SW 1271 (cell line): Measurements from ENCODE around the gene GPRC5A.

Experiments
- DNase-seq, 2 experiments: peaks; one replicate each; lab custom pipeline; 2025; lab: John Stamatoyannopoulos, UW

The GPRC5A gene

DNA sequence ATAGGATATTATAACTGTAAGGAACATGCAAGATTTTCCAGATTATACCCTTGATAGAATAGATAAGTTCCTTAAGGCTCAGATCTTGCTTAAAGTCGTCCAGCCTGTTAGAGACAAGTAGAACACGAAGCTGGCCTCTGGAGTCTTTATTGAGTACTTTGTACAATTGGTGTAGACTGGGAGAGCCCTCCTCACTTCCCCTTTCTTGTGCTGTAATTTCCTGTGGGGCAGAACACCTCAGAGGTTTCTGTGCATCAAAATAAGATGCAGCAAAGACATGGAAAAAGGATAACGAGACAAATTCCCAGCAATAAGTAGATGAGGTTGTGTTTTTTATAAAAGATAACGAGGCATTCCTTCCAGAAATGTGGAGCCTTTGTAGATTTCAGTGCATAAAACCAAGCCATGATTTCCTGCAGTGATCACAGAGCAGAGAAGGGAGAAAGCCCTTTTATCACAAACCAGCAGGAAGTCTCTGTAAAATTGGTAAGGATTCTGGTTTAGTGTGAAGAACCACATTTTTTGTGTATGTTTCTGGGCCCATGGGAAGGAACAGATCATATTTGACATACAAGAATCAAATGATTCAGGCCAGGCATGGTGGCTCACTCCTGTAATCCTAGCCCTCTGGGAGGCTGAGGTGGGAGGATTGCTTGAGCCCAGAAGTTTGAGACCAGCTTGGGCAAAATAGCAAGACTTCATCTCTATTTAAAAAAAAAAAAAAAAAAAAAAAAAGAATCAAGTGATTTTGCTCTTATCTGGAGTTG lies 18.0 kb downstream of the GPRC5A start:
- DNase-seq, result no peak

DNA sequence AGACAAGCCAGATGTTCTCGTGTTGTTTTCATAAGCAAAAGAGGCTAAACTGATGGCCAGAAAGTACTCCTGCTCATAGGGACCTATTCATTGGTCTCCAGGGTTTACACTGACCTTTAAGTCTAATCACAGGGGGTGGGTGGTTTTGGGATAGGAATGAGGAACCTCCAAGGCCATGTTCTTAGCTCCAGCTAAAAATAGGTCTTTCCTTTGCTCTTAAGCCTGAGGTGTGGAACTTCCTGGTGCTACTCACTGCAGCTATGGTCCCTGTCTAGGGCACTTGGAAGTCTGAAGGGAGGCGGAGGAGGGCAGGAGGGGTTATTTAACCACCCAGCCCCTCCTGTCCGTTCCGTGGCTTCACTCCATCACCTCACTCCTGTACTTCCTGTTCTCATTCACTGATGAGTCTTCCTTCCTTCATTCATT lies 18.6 kb downstream of the GPRC5A start:
- no peak for DNase-seq

DNA sequence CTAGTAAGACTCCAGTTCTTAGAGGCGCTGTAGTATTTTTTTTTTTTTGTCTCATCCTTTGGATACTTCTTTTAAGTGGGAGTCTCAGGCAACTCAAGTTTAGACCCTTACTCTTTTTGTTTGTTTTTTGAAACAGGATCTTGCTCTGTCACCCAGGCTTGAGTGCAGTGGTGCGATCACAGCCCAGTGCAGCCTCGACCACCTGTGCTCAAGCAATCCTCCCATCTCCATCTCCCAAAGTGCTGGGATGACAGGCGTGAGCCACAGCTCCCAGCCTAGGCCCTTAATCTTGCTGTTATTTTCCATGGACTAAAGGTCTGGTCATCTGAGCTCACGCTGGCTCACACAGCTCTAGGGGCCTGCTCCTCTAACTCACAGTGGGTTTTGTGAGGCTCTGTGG lies 21.3 kb downstream of the GPRC5A start:
- DNase-seq, result no peak

DNA sequence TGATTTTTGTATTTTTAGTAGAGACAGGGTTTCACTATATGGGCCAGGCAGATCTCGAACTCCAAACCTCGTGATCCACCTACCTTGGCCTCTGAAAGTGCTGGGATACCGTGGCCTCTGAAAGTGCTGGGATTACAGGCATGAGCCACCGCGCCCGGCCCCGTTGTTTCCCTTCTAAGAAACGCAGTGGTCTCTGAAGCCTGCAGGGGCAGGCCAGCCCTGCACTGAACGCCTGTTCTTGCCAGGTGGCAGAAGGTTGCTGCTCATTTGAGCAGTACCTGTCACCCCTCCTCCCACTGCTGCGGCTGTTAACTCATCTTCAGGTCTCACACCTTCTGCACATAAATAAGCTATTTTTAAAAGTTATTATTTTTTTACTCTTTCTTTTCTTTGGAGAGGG lies 24.3 kb downstream of the GPRC5A start:
- no peak for DNase-seq

DNA sequence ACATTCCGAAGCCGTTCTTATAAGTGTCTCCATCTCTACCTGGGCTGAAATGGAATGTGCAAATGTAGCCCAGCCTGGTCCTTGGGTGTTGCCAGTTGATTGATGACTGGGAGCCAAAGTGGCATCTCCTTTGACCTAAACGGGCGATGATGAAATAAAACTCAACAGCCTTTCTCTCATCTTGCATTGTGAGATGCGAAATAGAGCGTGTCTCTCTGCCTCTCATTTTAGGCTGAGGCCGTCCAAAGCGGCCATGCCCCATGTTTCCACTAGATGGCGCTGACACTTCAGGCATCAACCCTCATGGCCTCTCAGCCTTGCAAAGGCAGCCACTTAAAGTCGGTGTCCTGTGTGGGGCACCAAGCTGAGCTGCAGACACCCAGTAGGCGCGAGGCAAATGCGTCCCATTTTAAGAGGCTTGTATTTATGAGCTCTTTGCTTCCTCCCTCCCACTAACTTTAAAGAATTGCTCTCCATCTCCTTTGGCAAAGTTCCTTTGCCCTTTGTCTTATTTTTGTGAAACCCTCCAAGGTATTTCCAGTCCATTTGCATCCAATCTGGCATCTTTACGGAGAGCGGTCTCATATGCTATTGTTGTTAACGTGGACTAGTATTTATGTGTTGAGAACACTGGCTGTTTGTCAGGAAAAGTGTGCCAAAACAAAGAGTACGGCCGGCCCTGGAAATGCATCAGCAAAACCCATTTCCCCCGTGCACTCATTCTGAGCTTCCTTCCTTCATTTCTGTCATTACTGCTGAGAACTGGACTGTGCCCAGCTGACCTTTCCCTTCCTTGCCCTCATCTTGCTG lies 25.0 kb downstream of the GPRC5A start:
- peak in 1 of 2 experiments; percentile 80 for DNase-seq

DNA sequence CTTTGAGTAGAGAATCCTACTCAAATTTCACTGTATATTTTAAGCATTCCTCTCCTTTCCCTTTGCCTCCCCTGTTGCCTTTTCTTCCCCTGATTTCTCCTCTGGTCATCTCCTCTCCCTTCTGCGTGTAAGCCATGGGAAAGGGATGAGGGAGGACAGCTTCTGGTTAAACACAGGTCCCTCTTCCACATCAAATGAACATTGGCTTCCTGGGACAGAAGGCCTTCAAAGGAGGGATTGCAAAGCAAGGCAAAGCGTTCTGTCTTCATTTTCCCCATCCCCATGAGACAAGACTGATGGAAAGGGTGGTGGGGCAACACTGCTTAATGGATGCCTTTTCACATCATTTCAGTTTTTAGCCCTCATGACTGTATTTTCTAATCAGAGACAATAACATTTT lies 26.2 kb downstream of the GPRC5A start:
- DNase-seq, result no peak

DNA sequence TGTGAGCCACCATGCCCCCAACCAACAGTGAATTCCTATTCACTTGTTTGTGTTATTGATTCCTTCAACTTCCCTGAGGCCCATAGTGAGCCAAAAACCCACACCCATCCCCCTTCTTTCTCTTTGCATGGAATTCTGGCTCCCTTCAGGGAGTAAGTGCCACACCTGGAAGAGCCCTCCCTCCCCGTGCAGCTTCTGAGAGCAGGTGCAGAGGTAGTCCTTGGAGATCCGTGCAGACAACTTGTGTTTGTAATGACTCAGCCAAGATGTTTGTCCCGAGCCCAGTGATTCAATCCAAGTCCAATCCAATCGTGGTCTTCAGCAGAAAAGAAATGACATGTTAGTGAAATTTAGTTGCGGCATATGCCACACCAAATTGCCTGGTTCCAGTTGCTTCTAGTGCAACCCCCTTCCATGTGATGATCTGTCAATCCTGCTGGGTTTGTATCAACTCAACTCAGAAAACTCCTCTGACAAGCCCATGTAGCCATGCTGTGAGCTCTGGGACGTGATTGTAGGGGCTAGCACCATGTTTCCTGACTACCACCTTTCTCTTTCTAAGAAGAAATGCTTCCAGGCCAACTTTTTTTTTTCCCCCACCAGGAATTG lies 27.5 kb downstream of the GPRC5A start:
- no peak for DNase-seq

DNA sequence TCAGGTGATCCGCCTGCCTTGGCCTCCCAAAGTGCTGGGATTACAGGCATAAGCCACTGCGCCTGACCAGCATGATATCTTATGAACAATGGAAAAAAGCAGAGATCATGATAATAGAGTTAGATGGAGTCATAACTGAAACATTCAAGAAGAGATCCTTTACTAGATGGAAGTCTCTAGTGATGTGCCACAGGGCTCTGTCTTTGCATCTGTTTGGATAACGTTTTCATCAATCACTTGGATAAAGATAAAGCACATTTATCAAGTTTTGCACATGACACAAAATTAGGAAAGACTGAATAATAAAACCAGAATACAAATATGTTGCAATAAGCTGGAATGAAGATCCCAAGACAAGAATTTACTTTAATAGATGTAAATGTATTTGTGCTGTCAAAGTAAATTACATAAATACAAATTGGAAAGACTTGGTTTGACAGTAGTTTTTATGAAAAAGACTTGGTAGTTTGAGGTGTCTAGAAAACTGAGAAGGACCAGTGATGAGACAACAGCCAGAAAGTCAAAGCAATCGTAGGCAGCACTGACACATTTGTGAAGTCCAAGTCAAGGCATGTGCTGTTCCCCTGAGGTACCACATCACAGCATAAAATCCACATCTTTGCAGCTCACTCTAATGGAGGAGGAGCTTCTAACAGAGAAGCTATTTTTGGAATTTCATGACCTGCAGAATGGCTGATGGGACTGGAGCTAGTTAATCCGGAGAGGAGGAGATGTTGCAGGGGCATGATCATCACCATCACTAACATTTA lies 28.5 kb downstream of the GPRC5A start:
- no peak for DNase-seq

DNA sequence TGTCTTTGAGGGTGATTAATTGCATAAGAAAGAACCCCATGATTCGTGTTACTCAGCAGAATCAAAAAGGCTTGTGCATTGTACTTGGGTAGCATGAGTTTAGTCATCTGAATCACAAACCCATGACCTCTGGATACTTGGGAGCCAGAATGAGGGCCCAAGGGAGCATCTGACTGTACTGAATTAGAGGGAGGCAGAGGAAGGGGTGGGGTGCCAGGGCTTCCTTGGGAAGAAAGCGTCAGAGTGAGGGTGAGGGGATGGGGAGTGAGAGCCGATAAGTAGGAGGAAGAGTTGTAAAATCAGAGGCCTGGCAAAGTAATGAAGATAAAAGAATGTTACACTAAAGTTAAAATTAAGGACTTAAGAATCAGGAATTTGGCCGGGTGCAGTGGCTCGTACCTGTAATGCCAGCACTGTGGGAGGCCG lies 30.8 kb downstream of the GPRC5A start:
- no peak for DNase-seq

DNA sequence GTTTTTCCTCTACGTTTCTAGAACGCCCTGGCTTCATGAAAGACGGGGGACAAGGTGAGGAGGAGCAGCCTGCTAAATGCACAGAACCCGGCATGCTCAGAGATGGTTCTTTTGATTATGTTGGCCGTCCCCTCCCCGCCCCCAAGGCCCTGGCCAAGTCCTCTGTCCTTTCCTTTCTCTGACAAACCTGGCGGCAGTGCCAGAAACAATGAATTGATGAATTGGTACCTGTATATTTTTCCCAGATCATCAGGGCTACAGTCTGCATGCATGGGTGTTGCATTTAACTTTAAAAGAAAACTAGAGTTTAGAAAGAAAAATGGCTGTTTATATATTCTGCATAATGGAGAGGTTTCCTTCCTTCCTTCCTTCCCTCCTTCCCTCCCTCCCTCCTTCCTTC lies 31.6 kb downstream of the GPRC5A start:
- no peak for DNase-seq

DNA sequence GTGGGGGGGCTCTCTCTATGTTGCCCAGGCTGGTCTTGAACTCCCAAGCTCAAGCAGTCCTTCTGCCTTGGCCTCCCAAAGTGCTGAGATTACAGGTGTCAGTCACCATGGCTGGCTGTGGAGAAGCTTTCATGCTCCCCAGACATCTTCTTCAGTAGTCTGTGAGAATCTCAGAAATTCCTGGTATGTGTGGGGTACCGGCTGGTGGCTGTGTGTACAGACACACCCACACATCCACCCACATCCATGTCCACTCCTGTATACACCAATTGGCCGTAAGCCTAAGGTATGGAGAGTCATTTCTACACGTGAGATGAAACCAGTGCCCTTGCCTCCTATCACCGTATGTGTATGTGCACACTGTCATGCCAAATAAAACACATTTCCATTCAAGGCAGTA lies 32.8 kb downstream of the GPRC5A start:
- no peak for DNase-seq

DNA sequence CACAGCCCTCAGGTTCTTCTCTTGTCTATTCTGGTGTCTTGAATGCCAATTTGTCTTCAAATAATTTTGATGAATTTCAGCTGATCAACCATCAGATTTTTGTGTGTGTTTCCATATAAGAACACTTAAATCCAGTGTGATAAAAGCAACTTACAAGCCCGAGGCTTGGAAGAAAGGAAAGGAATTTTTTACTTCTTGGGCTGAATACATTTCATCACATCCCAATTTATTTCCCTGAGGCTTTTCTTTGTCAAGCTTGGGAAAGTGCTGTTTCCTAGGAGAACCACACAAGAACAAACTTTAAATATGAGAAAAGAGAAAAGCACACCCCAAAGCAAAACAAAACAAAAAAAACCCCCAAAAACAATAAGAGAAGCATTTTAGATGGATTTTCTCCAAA lies 34.0 kb downstream of the GPRC5A start:
- DNase-seq, result no peak

DNA sequence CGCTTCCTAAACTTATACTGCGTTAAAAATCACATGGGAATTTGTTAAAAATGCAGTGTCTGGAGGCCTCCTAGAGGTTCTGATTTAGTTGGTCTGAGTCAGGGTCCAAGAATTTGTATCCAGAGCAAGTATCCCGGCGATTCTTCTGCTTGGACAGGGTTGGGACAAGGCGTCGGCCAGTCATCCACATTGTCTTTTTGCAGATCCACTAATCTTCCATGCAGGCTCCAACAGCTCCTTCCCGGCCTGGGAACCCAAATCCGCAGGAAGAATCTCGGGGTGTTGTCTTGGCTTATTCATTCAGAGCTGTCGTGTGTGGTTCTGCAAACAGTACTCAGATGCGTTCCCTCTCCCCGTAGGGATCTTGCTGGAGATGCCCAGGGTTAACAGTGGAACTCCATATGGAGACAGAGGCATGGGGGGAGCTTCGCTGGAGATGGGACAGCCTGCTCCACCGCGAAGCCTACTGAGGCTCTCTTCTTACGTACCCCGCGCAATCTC lies 35.3 kb downstream of the GPRC5A start:
- no peak for DNase-seq

DNA sequence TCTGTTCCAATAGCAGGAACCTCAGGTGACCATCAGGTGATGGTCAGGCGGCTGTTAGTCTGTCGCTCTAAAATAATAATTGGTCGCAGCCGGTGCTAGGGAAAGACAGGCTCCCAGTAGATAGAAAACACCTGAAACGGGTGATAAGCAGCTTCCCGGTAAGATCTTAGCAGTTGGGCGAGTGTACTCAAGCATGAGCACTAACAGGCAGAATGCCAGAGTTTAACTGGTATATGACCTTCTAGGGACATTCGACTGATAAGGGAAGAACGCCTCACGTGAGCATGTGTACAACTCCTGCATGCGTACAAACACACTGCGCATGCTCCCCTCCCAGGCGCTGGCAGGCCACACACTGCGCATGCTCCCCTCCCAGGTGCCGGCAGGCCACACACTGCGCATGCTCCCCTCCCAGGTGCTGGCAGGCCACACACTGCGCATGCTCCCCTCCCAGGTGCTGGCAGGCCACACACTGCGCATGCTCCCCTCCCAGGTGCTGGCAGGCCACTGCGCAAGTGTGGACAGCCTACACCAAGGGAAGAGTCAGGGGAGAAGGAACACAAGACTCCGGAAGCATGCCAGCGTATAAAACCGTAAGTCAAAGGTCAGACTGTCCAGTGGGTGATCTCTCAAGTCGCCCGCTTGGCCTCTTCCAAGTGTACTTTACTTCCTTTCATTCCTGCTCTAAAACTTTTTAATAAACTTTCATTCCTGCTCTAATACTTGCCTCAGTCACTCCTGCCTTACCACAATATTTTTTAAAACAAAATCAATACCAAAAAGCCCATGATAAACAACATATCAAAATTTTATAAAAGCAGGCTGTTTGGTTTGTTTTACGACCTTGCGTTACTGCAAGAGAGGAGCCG lies 36.1 kb downstream of the GPRC5A start:
- DNase-seq, result peak; percentile 78 to 94

DNA sequence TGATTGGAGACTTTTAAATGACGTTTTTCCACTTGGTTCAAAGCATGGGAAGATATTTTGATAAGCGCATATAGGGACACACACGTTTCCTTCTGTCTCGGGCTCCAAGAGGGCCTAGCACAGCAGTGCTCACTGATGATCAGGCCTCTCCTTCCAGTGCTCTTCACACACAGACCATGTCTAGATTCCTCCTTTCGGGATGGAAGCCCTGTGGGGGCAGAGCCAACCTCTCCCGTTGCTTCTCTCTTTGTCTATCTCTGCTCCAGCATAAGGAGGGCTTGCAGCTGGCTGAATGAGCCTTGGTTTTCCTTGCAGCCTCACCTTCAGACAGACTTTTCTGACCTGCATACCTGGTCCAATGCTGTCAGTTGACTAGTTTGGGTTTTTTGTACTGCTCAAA lies 38.3 kb downstream of the GPRC5A start:
- no peak for DNase-seq

DNA sequence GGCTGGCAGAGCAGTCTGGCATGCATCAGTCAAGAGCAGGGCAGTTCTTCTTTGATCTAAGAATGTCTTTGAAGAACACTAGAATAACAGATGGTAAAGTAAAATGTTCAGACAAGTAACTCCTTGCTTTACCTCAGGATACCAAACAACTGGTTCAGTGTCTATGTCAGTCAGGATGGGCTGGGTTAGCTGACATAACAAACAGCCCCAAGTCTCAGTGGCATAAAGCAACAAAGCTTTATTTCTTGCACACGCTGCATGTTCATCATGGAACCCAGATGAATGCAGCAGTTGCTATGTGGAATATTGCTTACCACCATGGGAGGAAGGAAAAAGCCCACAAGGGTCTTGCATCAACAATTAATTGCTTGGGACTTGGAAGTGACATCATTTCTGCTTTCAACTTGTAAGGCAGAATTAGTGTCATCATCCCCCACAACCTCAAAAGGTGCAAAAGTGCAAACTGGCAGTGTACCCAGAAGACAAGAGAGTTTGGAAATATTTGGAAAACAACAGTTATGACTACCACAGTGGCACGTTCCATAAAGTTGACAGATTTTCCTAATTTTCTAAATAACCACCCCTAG lies 39.4 kb downstream of the GPRC5A start:
- no peak for DNase-seq

DNA sequence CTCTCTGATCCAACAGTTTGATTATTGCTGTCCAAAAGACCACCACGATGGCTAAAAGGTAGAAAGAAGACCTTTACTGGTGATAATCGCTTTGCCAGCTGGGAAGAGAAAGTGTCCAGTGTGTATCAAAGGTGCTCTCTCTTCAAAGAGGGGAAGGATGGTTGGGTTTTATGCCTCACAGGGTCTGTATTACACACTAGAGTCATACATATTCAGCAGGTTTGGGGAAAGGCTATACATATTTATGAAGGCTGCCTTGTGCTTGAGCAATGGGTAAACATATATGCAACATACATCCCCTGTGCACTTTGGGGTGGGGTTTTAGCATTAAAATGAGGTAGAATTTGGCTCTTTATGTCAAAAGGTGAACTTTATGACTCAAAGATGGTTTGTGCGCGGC lies 42.4 kb downstream of the GPRC5A start:
- DNase-seq, result no peak

DNA sequence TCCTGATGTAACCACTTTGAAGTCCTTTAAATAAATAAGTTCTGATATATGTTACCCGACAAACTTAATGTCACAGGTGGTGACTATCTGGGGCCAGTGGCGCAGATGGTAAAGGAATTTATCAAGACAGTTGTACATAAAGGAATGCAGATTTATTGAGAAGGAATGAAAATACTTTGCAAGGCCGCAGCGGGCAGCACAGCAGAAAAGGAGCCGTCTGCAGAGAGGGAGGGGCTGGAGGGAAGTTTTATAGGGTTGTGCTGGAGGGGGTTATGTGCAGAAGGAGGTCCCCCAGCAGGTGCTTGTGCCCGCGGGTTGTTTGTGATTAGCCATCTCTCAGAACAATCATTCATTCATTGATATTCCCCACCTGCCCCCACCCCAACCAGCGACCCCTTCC lies 43.2 kb downstream of the GPRC5A start:
- no peak for DNase-seq

DNA sequence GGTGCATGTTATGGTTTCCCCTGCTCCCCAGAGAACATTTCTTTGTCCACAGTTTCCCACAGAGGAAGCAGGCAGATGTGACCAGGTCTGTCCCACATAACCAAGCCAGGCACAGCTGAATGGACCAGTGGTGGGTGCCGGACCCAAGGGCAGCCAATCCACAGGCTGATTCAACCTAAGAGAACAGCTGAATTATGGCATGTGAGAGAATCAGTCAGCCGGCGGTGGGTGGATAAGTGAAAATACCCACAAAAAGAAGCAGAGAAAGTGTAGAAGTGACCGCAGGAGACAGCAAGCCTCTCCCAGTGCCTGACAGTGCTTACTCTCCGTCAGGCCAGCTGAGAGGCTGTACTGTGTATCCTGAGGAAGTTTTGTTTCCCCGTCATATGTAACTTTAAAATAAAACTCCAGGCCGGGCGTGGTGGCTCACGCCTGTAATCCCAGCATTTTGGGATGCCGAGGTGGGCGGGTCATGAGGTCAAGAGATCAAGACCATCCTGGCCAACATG lies 45.7 kb downstream of the GPRC5A start:
- no peak for DNase-seq

DNA sequence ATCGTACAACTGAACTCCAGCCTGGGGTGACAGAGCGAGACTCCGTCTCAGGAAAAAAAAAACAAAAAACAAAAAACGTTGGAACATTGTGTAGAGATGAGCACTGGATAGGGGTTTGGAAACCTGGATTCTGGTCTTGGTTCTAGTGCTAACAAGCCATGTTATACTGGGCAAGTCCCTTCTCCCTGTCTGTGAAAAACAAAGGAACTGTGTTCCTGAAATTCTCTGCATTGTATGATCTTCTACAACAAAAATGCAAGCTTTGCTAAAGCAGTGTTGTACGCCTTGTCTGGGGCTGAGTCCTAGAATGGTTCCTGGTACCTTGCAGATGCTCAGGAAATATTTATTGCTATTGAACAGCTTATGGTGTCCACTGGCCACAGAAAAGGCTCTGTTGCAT lies 47.2 kb downstream of the GPRC5A start:
- no peak for DNase-seq
